Measurements from ENCODE around the gene TGFBR3. TPM values are rescaled to one million over a fixed set of nuclear protein-coding genes. Genes with fewer than 3 reads are reported as not detected.
"Not testable (repeated sequence)": the region's sequence is repeated elsewhere in the genome, so short reads cannot be mapped to it uniquely, and the experiment has no call there.

Gene TGFBR3
- total RNA-seq, 2 donors from 2014 or later = 60.8 to 62.4 TPM

DNA sequence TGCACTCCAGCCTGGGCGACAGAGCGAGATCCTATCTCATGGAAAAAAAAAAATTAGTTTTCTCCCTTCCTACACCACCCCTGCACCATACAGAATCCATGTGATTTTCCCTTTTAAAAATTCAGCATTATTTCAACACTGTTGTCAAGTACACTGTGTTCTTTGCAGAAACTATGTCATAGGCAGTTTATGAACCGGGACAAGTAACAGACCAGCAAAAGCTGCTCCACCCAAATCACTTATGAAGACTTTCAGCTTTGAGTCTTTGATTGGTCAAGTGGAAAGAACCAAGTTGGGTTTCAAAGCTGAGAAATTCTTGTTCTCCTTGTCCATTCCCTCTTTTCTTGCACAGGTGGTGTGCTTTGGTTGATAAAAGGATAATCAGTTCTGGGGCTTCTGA lies 212.3 kb downstream of the TGFBR3 start:
- Histone ChIP-seq H3K4me1 (ENCODE audit: control insufficient read depth in 1 of 2, low read depth in 2 of 2) (no peaks in the 10 kb centered on the region), H3K27ac (no peak overlapping the region), H3K27me3 (replicated peaks; ENCODE audit: insufficient read depth) (no peaks in the 10 kb centered on the region), H3K9me3 (no peaks in the 10 kb centered on the region), H3K4me3 (no peak overlapping the region), H3K36me3 (no peaks in the 10 kb centered on the region)
- ATAC-seq (ENCODE audit: insufficient number of reproducible peaks, low FRiP score, low read depth) (no peak), DNase-seq (ENCODE audit: low spot score) (no peak)
- TF ChIP-seq CTCF (IDR thresholded peaks at IDR 0.05) = no peak

DNA sequence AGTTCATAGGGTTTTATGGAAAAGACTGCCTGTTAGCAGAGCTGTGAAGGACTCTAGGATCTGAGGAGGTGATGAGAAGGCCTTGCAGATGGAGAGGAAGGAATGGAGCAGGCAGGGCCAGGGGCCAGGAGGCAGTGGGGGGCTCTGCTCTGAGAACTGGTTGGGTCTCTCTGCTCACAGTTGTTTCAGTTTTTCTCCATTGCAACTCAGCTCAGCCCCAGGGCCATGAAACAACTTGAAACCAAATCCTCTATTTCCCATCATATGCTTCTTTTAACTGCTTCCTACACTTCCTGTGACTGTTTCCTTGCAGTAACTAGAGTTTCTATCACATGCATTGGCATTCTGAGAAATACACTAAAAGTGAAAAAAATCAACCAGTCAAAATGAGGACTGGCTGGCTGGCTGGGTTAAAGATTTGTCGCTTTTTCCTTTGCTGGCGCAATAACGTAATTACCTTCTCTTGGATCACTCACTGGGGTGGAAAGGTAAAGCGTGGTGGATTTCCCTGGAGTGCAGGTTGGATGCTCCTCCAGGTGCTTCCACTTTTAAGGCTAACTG lies 213.3 kb downstream of the TGFBR3 start:
- Histone ChIP-seq H3K27ac (no peak overlapping the region), H3K36me3 (no peaks in the 10 kb centered on the region), H3K4me3 (no peak overlapping the region), H3K4me1 (ENCODE audit: control insufficient read depth in 1 of 2, low read depth in 2 of 2) (no peaks in the 10 kb centered on the region), H3K9me3 (no peaks in the 10 kb centered on the region), H3K27me3 (replicated peaks; ENCODE audit: insufficient read depth) (no peaks in the 10 kb centered on the region)
- no peak for TF ChIP-seq CTCF (IDR thresholded peaks at IDR 0.05)
- no peak for ATAC-seq (ENCODE audit: insufficient number of reproducible peaks, low FRiP score, low read depth)
- no peak for DNase-seq (ENCODE audit: low spot score)

GRCh38 chr1:91670781-91671180 lies 215.2 kb downstream of the TGFBR3 start:
- Histone ChIP-seq H3K36me3 (no peaks in the 10 kb centered on the region), H3K9me3 (no peaks in the 10 kb centered on the region), H3K4me3 (no peak overlapping the region), H3K4me1 (ENCODE audit: control insufficient read depth in 1 of 2, low read depth in 2 of 2) (no peaks in the 10 kb centered on the region), H3K27ac (no peak overlapping the region), H3K27me3 (replicated peaks; ENCODE audit: insufficient read depth) (no peaks in the 10 kb centered on the region)
- ATAC-seq (ENCODE audit: insufficient number of reproducible peaks, low FRiP score, low read depth) = no peak
- no peak for DNase-seq (ENCODE audit: low spot score)
- no peak for TF ChIP-seq CTCF (IDR thresholded peaks at IDR 0.05)

DNA sequence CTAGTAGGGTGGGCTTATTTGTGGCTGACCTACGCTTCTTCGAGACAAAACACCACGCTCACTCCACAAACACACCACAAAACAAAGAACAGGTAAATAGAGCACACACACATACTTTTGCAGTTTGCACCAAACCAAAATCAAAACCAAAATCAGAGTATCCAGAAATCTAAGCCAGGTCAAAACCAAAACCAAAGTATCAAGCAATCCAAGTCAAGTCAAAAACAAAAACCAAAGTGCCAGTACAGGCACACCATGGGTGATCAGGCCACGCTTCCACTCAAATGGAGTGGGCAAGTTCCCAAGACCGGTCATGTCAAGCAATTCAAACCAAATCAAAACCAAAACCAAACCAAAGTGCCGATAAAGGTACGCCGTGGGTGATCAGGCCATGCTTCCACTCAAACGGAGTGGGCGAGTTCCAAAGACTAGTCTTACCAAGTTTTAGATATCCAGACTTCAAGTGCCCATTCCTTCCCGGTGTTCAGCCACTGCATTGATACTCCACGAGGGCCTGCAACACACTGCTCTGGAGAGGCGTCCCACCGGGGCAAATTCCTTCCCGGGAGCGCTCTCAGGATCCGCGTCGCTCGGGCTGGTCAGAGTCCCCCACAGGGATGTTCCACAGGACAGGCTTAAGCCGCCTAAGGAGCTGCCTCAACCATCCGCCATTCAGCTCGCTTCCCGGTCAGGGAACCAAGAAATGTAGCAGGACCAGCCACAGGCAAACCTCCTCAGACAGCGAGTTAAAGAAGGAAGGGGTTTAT lies 216.2 kb downstream of the TGFBR3 start:
- no peak overlapping the region for H3K4me3 ChIP-seq
- no peak for TF ChIP-seq CTCF (IDR thresholded peaks at IDR 0.05)
- H3K4me1 ChIP-seq (ENCODE audit: control insufficient read depth in 1 of 2, low read depth in 2 of 2) = no peaks in the 10 kb centered on the region
- ATAC-seq (ENCODE audit: insufficient number of reproducible peaks, low FRiP score, low read depth) (no peak), DNase-seq (ENCODE audit: low spot score) (no peak)
- no peaks in the 10 kb centered on the region for H3K9me3 ChIP-seq
- H3K36me3 ChIP-seq = no peaks in the 10 kb centered on the region
- H3K27me3 ChIP-seq (replicated peaks; ENCODE audit: insufficient read depth) = no peaks in the 10 kb centered on the region
- no peak overlapping the region for H3K27ac ChIP-seq

DNA sequence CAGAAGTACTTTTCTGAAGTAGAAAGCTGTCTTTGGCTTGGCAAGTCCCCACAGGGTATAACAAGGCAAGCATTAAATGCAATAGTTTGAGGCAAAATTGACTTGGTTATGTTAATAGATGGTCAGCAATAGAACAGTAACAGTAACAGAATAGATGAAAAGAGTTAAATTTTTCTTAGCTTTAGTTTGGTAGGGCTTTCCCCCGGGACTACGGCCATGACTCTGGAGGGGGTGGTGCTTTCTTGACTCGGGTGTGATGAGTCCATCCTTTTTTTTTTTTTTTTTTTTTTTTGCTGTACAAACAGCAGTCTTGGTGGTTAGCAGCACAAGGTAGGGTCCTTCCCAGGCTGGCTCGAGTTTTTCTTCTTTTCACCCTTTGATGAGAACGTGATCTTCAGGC lies 219.3 kb downstream of the TGFBR3 start:
- H3K4me1 ChIP-seq (ENCODE audit: control insufficient read depth in 1 of 2, low read depth in 2 of 2); H3K4me3 ChIP-seq; H3K27ac ChIP-seq; H3K36me3 ChIP-seq; H3K27me3 ChIP-seq (replicated peaks; ENCODE audit: insufficient read depth); DNase-seq (ENCODE audit: low spot score); ATAC-seq (ENCODE audit: insufficient number of reproducible peaks, low FRiP score, low read depth); H3K9me3 ChIP-seq: not testable (repeated sequence)
